ENCODE results near the gene KRTAP5-10.
"Not testable (repeated sequence)": the region's sequence is repeated elsewhere in the genome, so short reads cannot be mapped to it uniquely, and the experiment has no call there.

Gene KRTAP5-10

DNA sequence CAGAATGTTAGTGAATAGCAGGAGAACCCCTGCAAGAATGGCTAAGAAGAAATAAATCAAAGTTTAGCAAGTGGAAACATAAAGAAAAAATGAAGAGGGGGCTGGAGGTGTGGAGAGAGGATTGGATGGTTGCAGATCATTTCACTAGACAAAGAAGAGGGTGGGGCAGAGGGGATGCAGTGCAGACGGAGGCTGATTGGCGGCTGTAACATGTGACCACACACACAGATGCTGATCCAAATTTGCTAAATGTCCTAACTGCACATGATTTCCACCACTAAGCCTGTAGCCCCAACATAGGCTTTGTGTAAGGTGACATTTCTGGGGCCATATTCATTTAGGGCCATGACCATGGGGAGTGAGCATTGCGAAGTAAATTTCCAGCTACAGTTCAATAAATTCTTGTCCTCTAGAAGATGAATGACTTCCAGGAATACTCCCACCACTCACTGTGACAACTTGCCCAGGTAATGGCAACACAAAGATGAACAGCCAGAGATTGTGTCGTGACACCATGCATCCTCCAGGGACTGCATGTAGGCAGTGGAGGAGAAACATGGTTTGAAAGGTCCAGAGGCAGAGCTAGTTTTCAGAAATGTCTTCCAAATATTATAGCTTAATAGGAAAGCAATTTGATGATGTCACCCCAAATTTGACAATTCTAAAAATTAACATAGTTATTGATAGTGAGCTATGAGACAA, 10.5 kb downstream of the KRTAP5-10 start:
- no peak overlapping the region for H3K27ac Mint-ChIP-seq
- peaks cover 5% of the 10 kb centered on the region for H3K27me3 Mint-ChIP-seq
- no peak overlapping the region for H3K4me3 Mint-ChIP-seq
- no peaks in the 10 kb centered on the region for H3K36me3 Mint-ChIP-seq (ENCODE audit: low read depth)
- H3K9me3 Mint-ChIP-seq = no peaks in the 10 kb centered on the region
- peaks cover 8% of the 10 kb centered on the region for H3K4me1 Mint-ChIP-seq (ENCODE audit: low read depth)

DNA sequence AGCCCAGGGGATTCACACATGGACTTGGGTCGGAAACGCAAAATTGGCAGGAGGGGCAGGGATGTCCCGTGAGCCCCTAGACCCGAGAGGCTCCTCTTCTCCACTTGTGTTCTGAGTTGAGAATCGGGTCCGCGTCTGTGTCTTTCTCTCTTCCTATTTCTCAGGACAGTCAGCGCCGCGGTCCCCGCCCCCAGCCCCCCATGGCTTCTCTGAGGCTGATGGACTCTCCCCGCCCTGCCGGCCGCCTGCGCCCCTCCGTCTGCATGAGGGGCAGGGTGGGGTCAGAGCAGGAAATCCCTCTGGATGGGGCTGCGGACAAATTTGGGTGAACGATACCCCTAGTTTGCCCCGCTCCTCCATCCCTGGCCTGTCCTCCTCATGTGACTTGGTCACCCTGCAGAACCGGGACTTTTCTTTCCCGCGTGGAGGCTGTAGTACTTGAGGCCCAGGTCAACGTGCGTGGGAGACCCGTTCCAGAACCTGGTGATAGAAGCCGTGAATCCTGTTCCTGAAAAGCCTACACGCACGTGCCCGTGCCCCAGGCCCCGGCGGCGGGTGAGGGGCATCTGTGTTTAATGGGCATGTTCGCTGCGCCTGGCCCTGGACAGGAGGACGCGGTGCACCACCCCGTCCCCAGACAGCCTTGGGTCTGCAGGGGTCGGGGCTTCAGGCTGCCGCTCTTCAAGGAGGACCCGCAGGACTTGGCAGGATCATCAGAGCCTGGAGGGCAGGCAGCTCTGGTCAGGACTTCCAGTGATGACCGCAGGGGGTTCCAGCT, 11.5 kb downstream of the KRTAP5-10 start:
- not testable (repeated sequence) for H3K27me3 Mint-ChIP-seq; H3K9me3 Mint-ChIP-seq; H3K36me3 Mint-ChIP-seq (ENCODE audit: low read depth); H3K4me3 Mint-ChIP-seq; H3K27ac Mint-ChIP-seq
- H3K4me1 Mint-ChIP-seq (ENCODE audit: low read depth) = peaks cover 11% of the 10 kb centered on the region

- Mint-ChIP-seq H3K36me3 (ENCODE audit: low read depth) (no peaks in the 10 kb centered on the region), H3K4me3 (no peak overlapping the region), H3K4me1 (ENCODE audit: low read depth) (peaks cover 11% of the 10 kb centered on the region), H3K9me3 (no peaks in the 10 kb centered on the region), H3K27me3 (peaks cover 12% of the 10 kb centered on the region), H3K27ac (no peak overlapping the region)
These were observed 12.2 kb downstream of the KRTAP5-10 start for GRCh38 chr11:71577469-71578004.

GRCh38 chr11:71579513-71579912, 14.2 kb downstream of the KRTAP5-10 start:
- not testable (repeated sequence) for H3K27ac Mint-ChIP-seq; H3K4me3 Mint-ChIP-seq; H3K36me3 Mint-ChIP-seq (ENCODE audit: low read depth); H3K9me3 Mint-ChIP-seq
- Mint-ChIP-seq H3K4me1 (ENCODE audit: low read depth) (peaks cover 11% of the 10 kb centered on the region), H3K27me3 (peaks cover 22% of the 10 kb centered on the region)

GRCh38 chr11:71580057-71581003, 15.0 kb downstream of the KRTAP5-10 start:
- H3K27me3 Mint-ChIP-seq = peaks cover 28% of the 10 kb centered on the region
- H3K36me3 Mint-ChIP-seq (ENCODE audit: low read depth) = no peaks in the 10 kb centered on the region
- H3K4me3 Mint-ChIP-seq = no peak overlapping the region
- no peak overlapping the region for H3K27ac Mint-ChIP-seq
- H3K4me1 Mint-ChIP-seq (ENCODE audit: low read depth) = peaks cover 11% of the 10 kb centered on the region
- H3K9me3 Mint-ChIP-seq = no peaks in the 10 kb centered on the region

GRCh38 chr11:71581826-71582225, 16.5 kb downstream of the KRTAP5-10 start:
- peaks cover 11% of the 10 kb centered on the region for H3K4me1 Mint-ChIP-seq (ENCODE audit: low read depth)
- no peaks in the 10 kb centered on the region for H3K36me3 Mint-ChIP-seq (ENCODE audit: low read depth)
- no peak overlapping the region for H3K4me3 Mint-ChIP-seq
- H3K9me3 Mint-ChIP-seq = no peaks in the 10 kb centered on the region
- H3K27me3 Mint-ChIP-seq = peaks cover 28% of the 10 kb centered on the region
- H3K27ac Mint-ChIP-seq = no peak overlapping the region

DNA sequence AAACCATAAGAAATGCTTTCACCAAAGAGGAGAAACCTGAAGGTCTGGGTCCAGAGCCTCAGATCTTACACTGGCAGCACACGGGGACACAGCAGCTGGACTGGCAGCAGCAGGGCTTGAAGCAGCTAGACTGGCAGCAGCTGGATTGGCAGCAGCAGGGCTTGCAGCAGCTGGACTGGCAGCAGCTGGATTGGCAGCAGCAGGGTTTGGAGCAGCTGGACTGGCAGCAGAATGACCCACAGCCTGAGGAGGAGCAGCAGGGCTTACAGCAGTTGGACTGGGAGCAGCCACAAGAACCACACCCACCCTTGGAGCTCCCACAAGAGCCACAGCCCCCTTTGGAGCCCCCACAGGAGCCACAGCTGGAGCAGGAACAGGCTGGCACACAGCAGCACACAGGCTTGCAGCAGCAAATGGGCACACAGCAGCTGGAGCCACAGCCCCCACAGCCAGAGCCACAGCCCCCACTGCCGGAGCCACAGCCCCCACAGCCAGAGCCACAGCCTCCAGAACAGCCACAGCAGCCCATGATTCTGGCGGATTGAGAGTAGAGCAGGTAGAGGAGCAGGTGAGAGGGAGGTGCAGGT, 17.0 kb downstream of the KRTAP5-10 start, which contains the start of gene KRTAP5-11:
Gene KRTAP5-11 (minus strand): TSS at position 567 of the 587 bp plus-strand sequence. CDS start 38 bp downstream, at position 529.
- no peak within 1 kb of the TSS for H3K4me3 Mint-ChIP-seq
- H3K4me1 Mint-ChIP-seq (ENCODE audit: low read depth) = peaks cover 11% of the 10 kb centered on the region
- no peaks in the 10 kb centered on the region for H3K9me3 Mint-ChIP-seq
- H3K36me3 Mint-ChIP-seq (ENCODE audit: low read depth) = no peaks in the 10 kb centered on the region
- no peak within 1 kb of the TSS for H3K27ac Mint-ChIP-seq
- peaks cover 28% of the 10 kb centered on the region for H3K27me3 Mint-ChIP-seq

DNA sequence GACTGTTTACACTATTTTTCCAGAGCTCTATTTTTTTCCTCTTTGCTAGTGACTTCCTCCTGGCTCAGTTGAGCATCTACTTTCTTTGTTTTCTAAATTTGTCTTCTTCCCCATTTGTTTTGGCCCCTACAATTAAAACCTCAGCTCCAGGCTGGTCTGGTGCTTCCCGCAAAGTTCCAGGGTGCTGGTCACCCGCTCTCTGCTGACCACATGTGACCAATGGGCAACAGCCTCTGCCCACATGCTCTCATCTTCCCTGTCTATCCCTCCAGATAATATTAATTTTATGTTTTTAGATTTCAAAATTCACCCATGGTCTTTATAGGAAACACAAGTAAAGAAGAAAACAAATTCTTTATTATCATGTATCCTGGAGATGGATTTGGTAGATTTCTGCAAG, 17.6 kb downstream of the KRTAP5-10 start:
- Mint-ChIP-seq H3K27me3 (peaks cover 28% of the 10 kb centered on the region), H3K4me1 (ENCODE audit: low read depth) (peaks cover 11% of the 10 kb centered on the region)
- H3K36me3 Mint-ChIP-seq (ENCODE audit: low read depth); H3K4me3 Mint-ChIP-seq; H3K9me3 Mint-ChIP-seq; H3K27ac Mint-ChIP-seq: not testable (repeated sequence)

DNA sequence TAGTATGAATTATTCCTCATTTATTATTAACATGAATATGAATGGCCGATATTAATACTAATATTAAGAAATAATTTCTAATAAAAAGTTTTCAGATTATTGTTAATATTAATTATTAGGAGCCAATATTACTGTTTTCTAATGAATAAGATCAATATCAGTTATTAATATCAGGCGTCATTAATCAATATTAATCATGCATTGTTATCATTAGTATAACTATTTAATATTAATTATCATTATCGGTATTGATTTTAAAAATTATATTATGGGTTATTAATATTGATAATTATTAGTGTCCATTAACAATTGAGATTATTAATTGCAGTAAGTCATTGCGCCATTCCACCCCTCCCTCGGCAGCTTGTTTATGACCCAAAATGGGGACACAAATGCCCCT, 20.3 kb downstream of the KRTAP5-10 start:
- H3K9me3 Mint-ChIP-seq; H3K4me3 Mint-ChIP-seq; H3K27ac Mint-ChIP-seq; H3K4me1 Mint-ChIP-seq (ENCODE audit: low read depth); H3K36me3 Mint-ChIP-seq (ENCODE audit: low read depth): not testable (repeated sequence)
- H3K27me3 Mint-ChIP-seq = peaks cover 26% of the 10 kb centered on the region

DNA sequence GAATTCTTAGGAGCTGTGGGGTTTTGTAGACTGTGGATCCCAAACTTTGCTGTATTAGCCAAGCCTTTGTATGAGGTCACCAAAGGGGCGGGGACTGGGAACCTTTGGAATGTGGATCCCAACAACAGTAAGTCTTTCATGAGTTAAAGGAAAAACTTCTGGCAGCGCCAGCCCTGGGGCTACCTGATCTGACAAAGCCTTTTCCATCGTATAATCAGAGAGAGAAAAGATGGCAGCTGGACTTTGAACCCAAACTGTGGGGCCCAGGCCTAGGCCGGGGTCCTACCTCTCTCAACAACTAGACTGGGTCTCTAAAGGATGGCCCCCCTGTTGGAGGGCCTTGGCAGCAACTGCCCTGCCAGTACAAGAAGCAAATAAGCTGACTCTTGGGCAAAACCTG, 23.0 kb downstream of the KRTAP5-10 start:
- not testable (repeated sequence) for H3K27ac Mint-ChIP-seq; H3K9me3 Mint-ChIP-seq; H3K36me3 Mint-ChIP-seq (ENCODE audit: low read depth); H3K4me1 Mint-ChIP-seq (ENCODE audit: low read depth); H3K4me3 Mint-ChIP-seq
- peaks cover 13% of the 10 kb centered on the region for H3K27me3 Mint-ChIP-seq

DNA sequence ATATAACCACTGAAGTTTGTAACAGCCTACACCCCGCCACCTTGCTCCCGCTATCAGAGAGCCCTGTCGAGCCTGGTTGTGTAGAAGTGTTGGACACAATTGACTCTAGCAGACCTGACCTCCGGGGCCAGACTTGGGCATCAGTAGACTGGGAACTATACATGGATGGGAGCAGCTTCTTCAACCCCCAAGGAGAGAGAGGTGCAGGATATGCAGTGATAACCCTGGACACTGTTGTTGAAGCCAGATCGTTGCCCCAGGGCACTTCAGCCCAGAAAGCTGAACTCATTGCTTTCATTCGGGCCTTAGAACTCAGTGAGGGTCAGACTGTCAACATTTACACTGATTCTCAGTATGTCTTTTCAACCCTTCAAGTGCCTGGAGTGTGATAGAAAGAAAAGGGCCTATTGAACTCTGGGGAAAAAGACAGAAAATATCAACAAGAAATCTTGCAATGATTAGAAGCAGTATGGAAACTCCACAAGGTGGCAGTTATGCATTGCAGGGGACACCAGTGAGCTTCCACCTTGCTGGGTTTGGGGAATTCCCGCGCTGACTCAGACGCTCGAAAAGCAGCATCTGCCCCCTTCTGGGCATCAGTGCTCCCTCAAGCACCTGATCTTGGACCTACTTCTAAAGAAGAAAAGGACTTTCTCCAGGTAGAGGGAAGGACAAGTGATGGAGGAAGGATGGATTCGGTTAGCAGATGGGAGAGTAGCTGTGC, 23.6 kb downstream of the KRTAP5-10 start:
- not testable (repeated sequence) for H3K4me3 Mint-ChIP-seq; H3K4me1 Mint-ChIP-seq (ENCODE audit: low read depth); H3K36me3 Mint-ChIP-seq (ENCODE audit: low read depth); H3K9me3 Mint-ChIP-seq; H3K27ac Mint-ChIP-seq; H3K27me3 Mint-ChIP-seq

DNA sequence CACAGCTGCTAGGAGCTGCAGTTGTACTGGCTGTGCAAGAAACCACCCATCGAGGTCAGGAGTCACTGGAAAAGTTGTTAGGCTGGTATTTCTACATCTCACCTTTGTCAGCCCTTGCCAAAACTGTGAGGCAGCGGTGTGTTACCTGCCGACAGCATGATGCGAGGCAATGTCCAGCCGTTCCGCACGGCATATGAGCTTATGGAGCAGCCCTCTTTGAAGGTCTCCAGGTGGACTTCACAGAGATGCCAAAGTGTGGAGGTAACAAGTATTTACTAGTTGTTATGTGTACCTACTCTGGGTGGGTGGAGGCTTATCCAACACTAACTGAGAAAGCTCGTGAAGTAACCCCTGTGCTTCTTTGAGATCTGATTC, 24.2 kb downstream of the KRTAP5-10 start:
- H3K4me1 Mint-ChIP-seq (ENCODE audit: low read depth); H3K4me3 Mint-ChIP-seq; H3K27me3 Mint-ChIP-seq; H3K36me3 Mint-ChIP-seq (ENCODE audit: low read depth); H3K27ac Mint-ChIP-seq; H3K9me3 Mint-ChIP-seq: not testable (repeated sequence)

DNA sequence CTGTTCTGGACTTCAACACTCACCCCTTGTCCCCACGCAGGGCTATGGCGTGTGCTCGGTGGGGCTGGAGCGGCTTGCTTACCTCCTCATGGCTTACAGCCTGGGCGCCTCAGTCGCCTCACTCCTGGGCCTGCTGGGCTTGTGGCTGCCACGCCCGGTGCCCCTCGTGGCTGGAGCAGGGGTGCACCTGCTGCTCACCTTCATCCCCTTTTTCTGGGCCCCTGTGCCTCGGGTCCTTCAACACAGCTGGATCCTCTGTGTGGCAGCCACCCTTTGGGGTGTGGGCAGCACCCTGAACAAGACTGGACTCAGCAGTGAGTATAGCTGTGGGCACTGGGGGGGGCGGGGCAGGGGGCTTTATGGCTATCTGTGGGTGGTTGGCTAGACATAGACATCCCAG, 37.9 kb downstream of the KRTAP5-10 start:
- not testable (repeated sequence) for H3K36me3 Mint-ChIP-seq (ENCODE audit: low read depth); H3K27ac Mint-ChIP-seq; H3K9me3 Mint-ChIP-seq; H3K27me3 Mint-ChIP-seq; H3K4me3 Mint-ChIP-seq; H3K4me1 Mint-ChIP-seq (ENCODE audit: low read depth)
